BJ (cell line): ENCODE results near the gene WIPF3. TPM values are rescaled to one million over a fixed set of nuclear protein-coding genes. Genes with fewer than 3 reads are reported as not detected.

Source experiments
- CTCF ChIA-PET: fragments of 350-600 bp; formaldehyde crosslinking; extraction: SDS; loops from one replicate; lab custom pipeline; 2021; ENCODE audit warnings: antibody characterized with exemption, inconsistent platforms; lab: Yijun Ruan, JAX
- POLR2A ChIA-PET: fragments of 300-600 bp; sonication (Branson Sonifier 250); formaldehyde crosslinking; extraction: SDS; loops from one replicate; lab custom pipeline; 2021; ENCODE audit warnings: antibody characterized with exemption; lab: Charles Lee
- DNase-seq: peaks from one replicate; pipeline ENCODE4 v3.0.0-alpha.2; 2011; ENCODE audit warnings: low read depth
- H3K27me3 ChIP-seq: 2 replicates; pipeline ENCODE4 v1.6.0; 2011; ENCODE audit warnings: low read length; ENCODE audit not compliant: control insufficient read depth, insufficient read depth
- H3K36me3 ChIP-seq: 2 replicates; pipeline ENCODE4 v1.5.1; 2011; ENCODE audit warnings: low read length; ENCODE audit not compliant: control insufficient read depth, insufficient read depth
- H3K4me3 ChIP-seq: 2 replicates; pipeline ENCODE4 v1.5.1; 2011; ENCODE audit warnings: low read depth, mild to moderate bottlenecking, control low read depth, low read length
- polyA plus RNA-seq: library from polyadenylated mRNA; depleted of rRNA; stranded (reverse); fragments of >200 nt; gene quantifications from 2 replicates; pipeline ENCODE4 v1.2.3, GENCODE V29; 2011
- TF ChIP-seq, protein P1 (sequence below): IDR thresholded peaks from 2 replicates; pipeline ENCODE4 v1.5.1; 2011; ENCODE audit warnings: low read depth, mild to moderate bottlenecking, control low read depth, inconsistent platforms, low read length, moderate library complexity; ENCODE audit not compliant: insufficient read depth

WIPF3 gene
- polyA plus RNA-seq, 1 experiment, result not detected

DNA sequence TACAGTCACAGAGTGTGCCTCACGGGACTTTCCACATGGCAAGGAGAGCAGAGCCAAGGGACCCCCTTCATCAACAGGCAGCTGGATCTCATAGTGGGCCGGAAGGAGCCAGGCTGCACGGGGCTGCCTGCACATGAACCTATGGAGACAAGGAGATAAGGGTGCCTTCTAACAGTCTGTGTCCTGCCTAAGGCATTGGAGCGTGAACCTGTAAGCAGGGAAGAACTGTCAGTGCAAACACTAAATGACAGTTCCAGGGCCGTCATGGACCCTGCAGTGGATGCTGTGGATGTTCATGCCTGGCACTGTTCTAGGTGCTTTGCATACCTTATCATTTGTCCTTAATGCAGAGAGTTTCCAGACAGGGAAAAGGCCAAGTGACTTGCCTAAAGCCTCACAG is 85.9 kb downstream of the WIPF3 start:
- CTCF ChIA-PET, result interaction anchor here (1.6 kb wide), 1 partner anchor 14 kb away, joined by 8 read pairs; no protein-coding TSS in a partner anchor
- TF ChIP-seq, protein P1, sequence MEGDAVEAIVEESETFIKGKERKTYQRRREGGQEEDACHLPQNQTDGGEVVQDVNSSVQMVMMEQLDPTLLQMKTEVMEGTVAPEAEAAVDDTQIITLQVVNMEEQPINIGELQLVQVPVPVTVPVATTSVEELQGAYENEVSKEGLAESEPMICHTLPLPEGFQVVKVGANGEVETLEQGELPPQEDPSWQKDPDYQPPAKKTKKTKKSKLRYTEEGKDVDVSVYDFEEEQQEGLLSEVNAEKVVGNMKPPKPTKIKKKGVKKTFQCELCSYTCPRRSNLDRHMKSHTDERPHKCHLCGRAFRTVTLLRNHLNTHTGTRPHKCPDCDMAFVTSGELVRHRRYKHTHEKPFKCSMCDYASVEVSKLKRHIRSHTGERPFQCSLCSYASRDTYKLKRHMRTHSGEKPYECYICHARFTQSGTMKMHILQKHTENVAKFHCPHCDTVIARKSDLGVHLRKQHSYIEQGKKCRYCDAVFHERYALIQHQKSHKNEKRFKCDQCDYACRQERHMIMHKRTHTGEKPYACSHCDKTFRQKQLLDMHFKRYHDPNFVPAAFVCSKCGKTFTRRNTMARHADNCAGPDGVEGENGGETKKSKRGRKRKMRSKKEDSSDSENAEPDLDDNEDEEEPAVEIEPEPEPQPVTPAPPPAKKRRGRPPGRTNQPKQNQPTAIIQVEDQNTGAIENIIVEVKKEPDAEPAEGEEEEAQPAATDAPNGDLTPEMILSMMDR, result no peak
- peaks cover 12% of the 10 kb centered on the region for H3K27me3 ChIP-seq
- DNase-seq, result no peak
- no peaks in the 10 kb centered on the region for H3K36me3 ChIP-seq
- POLR2A ChIA-PET, result no interaction called here
- no peak overlapping the region for H3K4me3 ChIP-seq

DNA sequence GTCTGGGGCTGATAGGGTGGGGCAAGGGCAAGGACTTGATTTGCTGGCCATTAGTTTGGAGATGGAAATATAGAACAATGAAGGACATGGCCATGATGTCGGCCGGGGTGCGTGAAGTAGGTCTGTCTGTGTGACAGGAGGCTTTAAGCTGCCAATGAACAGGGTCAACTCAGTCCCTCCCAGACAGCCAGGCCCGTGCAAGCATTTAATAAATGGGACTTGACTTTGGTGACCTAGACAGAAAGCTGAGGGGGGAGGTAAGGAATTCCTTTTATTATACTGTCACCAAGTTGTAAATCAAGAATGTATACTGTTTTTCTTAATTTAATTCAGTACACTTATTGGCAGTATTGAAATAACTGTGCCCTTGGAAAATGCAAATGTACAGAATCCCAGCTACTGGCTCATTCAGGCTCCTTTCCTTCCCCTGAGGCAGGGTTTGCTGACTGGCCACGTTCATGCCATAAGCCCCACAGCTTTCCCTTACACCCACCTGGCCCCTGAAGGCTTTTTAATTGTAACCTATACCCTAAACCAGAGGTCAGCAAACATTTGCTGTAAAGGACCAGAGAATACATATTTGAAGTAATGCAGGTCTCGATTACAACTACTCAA is 87.2 kb downstream of the WIPF3 start:
- no peaks in the 10 kb centered on the region for H3K36me3 ChIP-seq
- CTCF ChIA-PET, result interaction anchor here (0.9 to 1.6 kb wide), 2 partner anchors 15 to 28 kb away, joined by 3 to 8 read pairs; no protein-coding TSS in a partner anchor
- H3K4me3 ChIP-seq, result no peak overlapping the region
- TF ChIP-seq, protein P1, result no peak
- H3K27me3 ChIP-seq, result peaks cover 9% of the 10 kb centered on the region; the same call in 1 of the 2 replicates
- no peak for DNase-seq
- POLR2A ChIA-PET, result no interaction called here

DNA sequence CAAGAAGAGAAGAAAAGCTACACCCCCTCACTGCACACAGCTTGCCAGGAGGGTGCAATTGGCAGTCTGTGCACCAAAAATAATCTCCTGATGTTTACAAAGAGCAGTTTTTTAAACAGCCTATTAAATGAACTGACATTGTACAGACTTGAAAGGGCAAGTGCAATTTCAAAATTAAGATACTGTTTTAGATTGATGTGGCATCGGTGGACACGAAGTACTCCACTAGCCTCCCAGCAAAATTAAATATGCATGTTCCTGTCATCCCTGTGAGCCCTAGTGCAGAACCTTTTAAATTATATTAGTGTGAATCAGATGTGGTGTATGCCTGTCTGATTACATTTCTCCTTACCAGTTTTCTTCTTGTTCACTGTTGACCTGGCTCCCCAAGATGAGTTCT is 87.9 kb downstream of the WIPF3 start:
- TF ChIP-seq, protein P1, result no peak
- no peak for DNase-seq
- CTCF ChIA-PET, result no interaction called here
- H3K27me3 ChIP-seq, result peaks cover 5% of the 10 kb centered on the region
- H3K36me3 ChIP-seq, result no peaks in the 10 kb centered on the region
- no peak overlapping the region for H3K4me3 ChIP-seq
- POLR2A ChIA-PET, result no interaction called here

DNA sequence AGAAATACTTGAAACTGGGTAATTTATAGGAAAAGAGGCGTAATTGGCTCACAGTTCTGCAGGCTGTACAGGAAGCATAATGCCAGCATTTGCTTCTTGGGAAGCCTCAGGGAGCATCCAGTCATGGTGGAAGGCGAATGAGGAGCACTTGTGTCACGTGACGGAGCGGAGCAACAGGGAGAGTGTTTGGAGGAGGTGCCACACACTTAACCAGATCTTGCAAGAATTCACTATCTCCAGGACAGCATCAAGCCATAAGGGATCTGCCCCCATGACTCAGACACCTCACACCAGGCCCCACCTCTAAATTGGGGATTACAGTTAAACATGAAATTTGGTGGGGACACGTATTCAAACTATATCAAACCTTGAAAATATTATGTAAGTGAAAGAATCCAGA is 89.3 kb downstream of the WIPF3 start:
- no peak overlapping the region for H3K4me3 ChIP-seq
- no peak for DNase-seq
- ChIA-PET POLR2A (no interaction called here), CTCF (no interaction called here)
- H3K27me3 ChIP-seq, result peaks cover 5% of the 10 kb centered on the region
- H3K36me3 ChIP-seq, result no peaks in the 10 kb centered on the region
- TF ChIP-seq, protein P1, result no peak

DNA sequence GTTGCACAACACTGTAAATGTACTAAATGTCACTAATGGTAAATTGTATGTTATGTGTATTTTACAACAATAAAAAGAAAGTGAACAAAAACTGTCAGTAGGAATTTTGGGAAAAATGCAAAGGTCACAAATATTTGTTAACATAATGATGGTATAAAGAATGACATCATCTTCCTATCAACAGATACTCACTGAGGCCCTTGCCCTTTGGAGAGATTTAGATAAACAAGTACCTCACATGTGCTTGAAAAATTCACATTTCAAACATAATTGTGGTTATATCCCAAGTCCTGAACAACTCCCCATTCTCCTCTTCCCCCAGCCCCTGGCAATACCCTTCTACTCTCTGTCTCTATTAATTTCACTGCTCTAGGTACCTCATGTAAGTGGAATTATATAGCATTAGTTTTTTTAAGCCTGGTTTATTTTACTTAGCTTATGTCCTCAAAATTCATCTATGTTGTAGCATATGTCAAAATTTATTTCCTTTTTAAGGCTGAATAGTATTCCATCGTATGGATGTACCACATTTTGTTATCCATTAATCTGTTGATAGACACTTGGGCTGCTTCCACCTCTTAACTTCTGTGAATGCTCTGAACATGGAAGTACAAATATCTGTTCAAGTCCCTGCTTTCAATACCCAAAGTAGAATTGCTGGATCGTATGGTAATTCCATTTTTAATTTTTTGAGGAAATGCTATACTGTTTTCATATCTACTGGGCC is 90.5 kb downstream of the WIPF3 start:
- Histone ChIP-seq H3K27me3 (peaks cover 5% of the 10 kb centered on the region), H3K36me3 (no peaks in the 10 kb centered on the region), H3K4me3 (no peak overlapping the region)
- TF ChIP-seq, protein P1, result no peak
- ChIA-PET POLR2A (no interaction called here), CTCF (interaction anchor here (0.9 to 1.6 kb wide), 3 partner anchors 15 to 25 kb away, joined by 4 to 6 read pairs (median 5); no protein-coding TSS in a partner anchor)
- DNase-seq, result no peak
